ENCODE results near the gene PSAP.

GRCh38 chr10:71820966-71821365 lies 30.1 kb downstream of the PSAP start:
- TF ChIP-seq CTCF (IDR thresholded peaks at IDR 0.05), result no peak
- no peak for TF ChIP-seq POLR2A (IDR thresholded peaks at IDR 0.05)

Data from esophagus squamous epithelium (tissue), 4 donors.